Measurements from ENCODE around the gene CDV3. TPM values are rescaled to one million over a fixed set of nuclear protein-coding genes. Genes with fewer than 3 reads are reported as not detected.

The CDV3 gene
- total RNA-seq, 1 experiment from 2014 or later = 309 TPM

DNA sequence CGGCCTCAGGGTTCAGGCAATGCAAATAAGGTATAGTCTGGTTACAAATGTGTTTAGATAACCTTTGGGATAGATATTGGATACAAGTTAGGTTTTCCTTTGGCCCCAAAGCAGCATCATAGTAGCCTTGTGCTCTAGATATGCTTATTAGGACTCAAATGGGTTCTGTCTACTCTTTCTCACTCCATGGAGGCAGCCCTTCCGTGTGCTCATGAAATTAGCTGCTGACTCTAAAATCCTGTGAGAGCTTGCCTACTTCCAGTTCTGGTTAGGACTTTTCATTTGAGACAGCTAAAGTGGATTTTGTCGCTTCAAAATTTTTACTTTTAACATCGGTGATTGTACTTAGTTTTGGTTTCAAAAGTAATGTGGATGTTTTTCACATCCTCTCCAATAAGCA is 1.6 kb downstream of the CDV3 start:
- BruUV-seq (replicated peaks) = TSS peak; percentile 30
- POLR2A ChIA-PET = interaction anchor here (0.6 to 4.2 kb wide), 20 partner anchors 10 to 853 kb away, joined by 3 to 57 read pairs (median 3); partner anchors contain the start of gene NPHP3
- Mint-ChIP-seq H3K36me3 (ENCODE audit: insufficient read depth, unreplicated experiment) (peaks cover 57% of the 10 kb centered on the region), H3K27me3 (ENCODE audit: insufficient read depth, unreplicated experiment) (no peaks in the 10 kb centered on the region), H3K4me1 (ENCODE audit: insufficient read depth, unreplicated experiment) (peaks cover 22% of the 10 kb centered on the region), H3K9me3 (ENCODE audit: unreplicated experiment) (no peaks in the 10 kb centered on the region), H3K27ac (ENCODE audit: low read depth, unreplicated experiment) (peak overlapping the region; percentile 91), H3K4me3 (ENCODE audit: unreplicated experiment) (peak overlapping the region; percentile 91)
- CTCF ChIA-PET = interaction anchor here (0.8 to 6.5 kb wide), 9 partner anchors 11 to 134 kb away, joined by 3 to 86 read pairs (median 3); no protein-coding TSS in a partner anchor
- DNase-seq (ENCODE audit: unreplicated experiment) = no peak
- intact Hi-C loops (cut with micrococcal nuclease) = loop anchor here (5.0 to 10.0 kb wide), 2 partner anchors 230 to 843 kb away; partner anchors contain the start of gene SRPRB
- TF ChIP-seq, protein P1, sequence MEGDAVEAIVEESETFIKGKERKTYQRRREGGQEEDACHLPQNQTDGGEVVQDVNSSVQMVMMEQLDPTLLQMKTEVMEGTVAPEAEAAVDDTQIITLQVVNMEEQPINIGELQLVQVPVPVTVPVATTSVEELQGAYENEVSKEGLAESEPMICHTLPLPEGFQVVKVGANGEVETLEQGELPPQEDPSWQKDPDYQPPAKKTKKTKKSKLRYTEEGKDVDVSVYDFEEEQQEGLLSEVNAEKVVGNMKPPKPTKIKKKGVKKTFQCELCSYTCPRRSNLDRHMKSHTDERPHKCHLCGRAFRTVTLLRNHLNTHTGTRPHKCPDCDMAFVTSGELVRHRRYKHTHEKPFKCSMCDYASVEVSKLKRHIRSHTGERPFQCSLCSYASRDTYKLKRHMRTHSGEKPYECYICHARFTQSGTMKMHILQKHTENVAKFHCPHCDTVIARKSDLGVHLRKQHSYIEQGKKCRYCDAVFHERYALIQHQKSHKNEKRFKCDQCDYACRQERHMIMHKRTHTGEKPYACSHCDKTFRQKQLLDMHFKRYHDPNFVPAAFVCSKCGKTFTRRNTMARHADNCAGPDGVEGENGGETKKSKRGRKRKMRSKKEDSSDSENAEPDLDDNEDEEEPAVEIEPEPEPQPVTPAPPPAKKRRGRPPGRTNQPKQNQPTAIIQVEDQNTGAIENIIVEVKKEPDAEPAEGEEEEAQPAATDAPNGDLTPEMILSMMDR (IDR thresholded peaks at IDR 0.05; ENCODE audit: unreplicated experiment) = no peak

DNA sequence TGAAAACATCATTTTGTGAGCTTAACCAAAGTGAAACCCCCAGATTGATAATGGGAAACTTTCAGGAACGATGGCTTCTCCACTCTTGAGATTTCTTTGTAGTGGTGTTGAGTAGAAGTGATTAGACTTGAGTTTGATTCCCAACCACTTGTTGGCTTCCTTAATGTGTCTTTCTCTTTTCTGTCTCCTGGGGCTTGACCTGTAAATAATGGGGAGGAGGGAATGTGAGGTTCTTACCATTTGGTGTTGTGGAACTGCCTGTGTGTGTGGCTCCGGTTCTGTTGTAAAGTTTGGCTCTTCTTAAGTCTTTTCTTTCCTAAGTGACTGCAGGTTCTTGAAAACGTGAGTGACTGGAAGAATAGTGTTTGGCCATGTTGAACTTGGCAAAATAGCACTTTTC is 2.7 kb downstream of the CDV3 start:
- peaks cover 65% of the 10 kb centered on the region for H3K36me3 Mint-ChIP-seq (ENCODE audit: insufficient read depth, unreplicated experiment)
- peak overlapping the region; percentile 91 for H3K4me3 Mint-ChIP-seq (ENCODE audit: unreplicated experiment)
- ChIA-PET POLR2A (interaction anchor here (0.7 to 2.9 kb wide), 3 partner anchors 108 to 122 kb away, joined by 3 to 7 read pairs (median 3); no protein-coding TSS in a partner anchor), CTCF (interaction anchor here (0.6 to 6.5 kb wide), 6 partner anchors 64 to 178 kb away, joined by 3 to 86 read pairs (median 6); no protein-coding TSS in a partner anchor)
- peak overlapping the region; percentile 91 for H3K27ac Mint-ChIP-seq (ENCODE audit: low read depth, unreplicated experiment)
- DNase-seq (ENCODE audit: unreplicated experiment) = no peak
- TF ChIP-seq, protein P1 (IDR thresholded peaks at IDR 0.05; ENCODE audit: unreplicated experiment) = no peak
- no peaks in the 10 kb centered on the region for H3K27me3 Mint-ChIP-seq (ENCODE audit: insufficient read depth, unreplicated experiment)
- H3K4me1 Mint-ChIP-seq (ENCODE audit: insufficient read depth, unreplicated experiment) = peaks cover 15% of the 10 kb centered on the region
- BruUV-seq (replicated peaks) = no TSS peak
- intact Hi-C loops (cut with micrococcal nuclease) = loop anchor here (5.0 to 10.0 kb wide), 2 partner anchors 229 to 844 kb away; partner anchors contain the start of gene SRPRB
- H3K9me3 Mint-ChIP-seq (ENCODE audit: unreplicated experiment) = no peaks in the 10 kb centered on the region

DNA sequence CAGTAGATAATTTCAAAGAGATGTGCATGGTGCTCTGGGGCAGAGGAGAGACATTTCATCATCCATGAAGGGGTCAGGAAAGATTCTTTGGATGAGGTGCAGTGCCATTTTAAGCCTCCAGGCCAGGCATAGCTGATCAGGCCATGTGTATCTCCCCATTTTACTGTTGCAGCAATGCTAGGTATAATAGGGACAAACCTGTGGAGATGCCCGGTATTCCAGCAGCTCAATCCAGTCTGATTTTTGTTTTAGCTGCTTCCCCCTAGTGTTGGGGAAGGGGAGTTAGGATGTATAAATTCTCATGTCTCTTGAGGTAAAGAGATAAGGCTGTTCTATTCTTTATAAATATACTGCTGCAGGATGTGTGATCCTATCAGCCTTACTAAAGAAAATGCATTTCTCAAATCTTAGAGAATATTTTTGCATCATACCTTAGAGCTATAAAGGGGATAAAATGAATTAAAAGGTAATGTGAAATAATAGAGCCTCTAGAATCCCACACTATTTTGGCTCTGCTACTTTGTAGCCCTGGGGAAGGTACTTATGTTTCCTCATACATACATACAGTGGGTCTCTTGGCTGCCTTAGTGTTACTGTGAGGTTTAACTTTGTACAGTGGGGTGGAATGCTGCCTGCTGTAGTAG is 5.2 kb downstream of the CDV3 start:
- Mint-ChIP-seq H3K4me1 (ENCODE audit: insufficient read depth, unreplicated experiment) (peaks cover 15% of the 10 kb centered on the region), H3K9me3 (ENCODE audit: unreplicated experiment) (no peaks in the 10 kb centered on the region), H3K27me3 (ENCODE audit: insufficient read depth, unreplicated experiment) (no peaks in the 10 kb centered on the region), H3K27ac (ENCODE audit: low read depth, unreplicated experiment) (no peak overlapping the region), H3K36me3 (ENCODE audit: insufficient read depth, unreplicated experiment) (peaks cover 87% of the 10 kb centered on the region), H3K4me3 (ENCODE audit: unreplicated experiment) (peak overlapping the region; percentile 19)
- ChIA-PET POLR2A (interaction anchor here (0.9 to 3.2 kb wide), 8 partner anchors 9 to 852 kb away, joined by 3 to 15 read pairs (median 6); no protein-coding TSS in a partner anchor), CTCF (interaction anchor here (0.6 to 6.5 kb wide), 44 partner anchors 9 to 905 kb away, joined by 3 to 86 read pairs (median 4); no protein-coding TSS in a partner anchor)
- no TSS peak for BruUV-seq (replicated peaks)
- DNase-seq (ENCODE audit: unreplicated experiment) = peak; percentile 68
- TF ChIP-seq, protein P1 (IDR thresholded peaks at IDR 0.05; ENCODE audit: unreplicated experiment) = peak; percentile 63
- intact Hi-C loops (cut with micrococcal nuclease) = loop anchor here (1.0 to 10.0 kb wide), 5 partner anchors 90 to 846 kb away; partner anchors contain the start of gene SRPRB

DNA sequence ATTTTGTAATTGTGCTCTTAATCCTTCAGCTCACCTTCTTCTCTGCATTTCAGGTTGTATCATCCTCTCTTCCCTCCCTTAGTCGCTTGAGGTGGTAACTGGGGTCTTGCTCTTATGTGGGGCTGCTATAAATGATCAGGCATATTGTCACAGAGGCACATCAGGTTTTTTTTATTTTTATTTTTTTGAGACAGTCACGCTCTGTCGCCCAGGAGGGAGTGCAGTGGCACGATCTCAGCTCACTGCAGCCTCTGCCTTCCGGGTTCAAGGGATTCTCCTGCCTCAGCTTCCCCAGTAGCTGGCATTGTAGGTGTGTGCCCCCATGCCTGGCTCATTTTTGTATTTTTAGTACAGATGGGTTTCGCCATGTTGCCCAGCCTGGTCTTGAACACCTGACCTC is 9.9 kb downstream of the CDV3 start:
- intact Hi-C loops (cut with micrococcal nuclease) = no loop called here
- H3K4me1 Mint-ChIP-seq (ENCODE audit: insufficient read depth, unreplicated experiment) = peaks cover 15% of the 10 kb centered on the region
- ChIA-PET CTCF (interaction anchor here (0.6 to 1.9 kb wide), 2 partner anchors 630 to 852 kb away, joined by 3 to 6 read pairs; no protein-coding TSS in a partner anchor), POLR2A (no interaction called here)
- no peaks in the 10 kb centered on the region for H3K9me3 Mint-ChIP-seq (ENCODE audit: unreplicated experiment)
- BruUV-seq (replicated peaks) = no TSS peak
- no peak overlapping the region for H3K4me3 Mint-ChIP-seq (ENCODE audit: unreplicated experiment)
- no peak for DNase-seq (ENCODE audit: unreplicated experiment)
- peaks cover 94% of the 10 kb centered on the region for H3K36me3 Mint-ChIP-seq (ENCODE audit: insufficient read depth, unreplicated experiment)
- H3K27me3 Mint-ChIP-seq (ENCODE audit: insufficient read depth, unreplicated experiment) = no peaks in the 10 kb centered on the region
- no peak overlapping the region for H3K27ac Mint-ChIP-seq (ENCODE audit: low read depth, unreplicated experiment)
- TF ChIP-seq, protein P1 (IDR thresholded peaks at IDR 0.05; ENCODE audit: unreplicated experiment) = no peak

Data from MCF 10A (cell line).